ENCODE results near the gene CTNNA2.

CTNNA2 gene

DNA sequence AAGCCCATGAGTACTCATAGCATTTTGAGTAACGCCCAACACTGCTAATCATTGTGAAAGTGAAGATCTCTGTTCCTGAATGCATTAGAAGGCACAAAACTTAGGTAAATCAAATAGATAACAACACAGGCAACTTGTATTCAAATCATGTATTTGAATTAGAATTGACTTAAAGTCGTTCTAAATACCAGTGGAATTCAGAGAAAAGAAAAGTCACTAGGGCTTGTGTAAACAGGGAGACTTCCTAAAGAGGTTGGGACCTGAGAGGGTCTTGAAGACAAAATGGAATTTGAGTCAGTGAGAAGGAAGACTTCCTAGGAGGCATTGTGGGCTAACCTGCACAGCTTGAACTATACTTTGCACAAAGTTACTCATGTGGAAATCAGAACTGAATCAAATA lies 127.2 kb downstream of the CTNNA2 start:
- Histone ChIP-seq H3K36me3 (ENCODE audit: control insufficient read depth, insufficient read depth, low read length) (no peaks in the 10 kb centered on the region), H3K4me3 (ENCODE audit: low read depth, low read length) (peak overlapping the region; percentile 12; the same call in 1 of the 2 replicates), H3K27me3 (ENCODE audit: control insufficient read depth, insufficient read depth, low read length) (no peaks in the 10 kb centered on the region), H3K9ac (ENCODE audit: low read length) (no peak overlapping the region), H3K27ac (ENCODE audit: low read depth, low read length) (no peak overlapping the region), H3K4me1 (ENCODE audit: control insufficient read depth, insufficient read depth, low read length) (peaks cover 22% of the 10 kb centered on the region), H3K9me3 (ENCODE audit: control insufficient read depth, insufficient read depth, low read depth, low read length) (no peaks in the 10 kb centered on the region)

DNA sequence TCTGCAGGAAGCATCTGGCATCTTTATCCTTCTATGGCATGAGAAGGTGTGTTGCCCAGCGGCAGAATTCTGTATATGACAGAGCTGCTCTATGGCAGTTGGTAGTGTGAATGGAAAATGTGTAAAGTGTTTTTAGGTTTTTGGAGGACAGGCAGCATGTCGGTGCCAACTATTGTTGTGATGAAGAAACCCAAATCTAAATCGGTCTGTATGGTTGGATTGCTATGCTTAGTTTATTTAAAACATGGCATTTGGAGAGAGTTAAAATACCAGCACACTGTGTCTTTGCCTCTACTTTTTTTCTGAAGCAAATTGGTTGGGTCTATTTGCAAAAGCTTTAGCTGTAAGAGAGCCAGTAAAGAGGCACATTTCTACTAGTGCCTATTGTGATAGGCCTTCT lies 136.7 kb downstream of the CTNNA2 start:
- Histone ChIP-seq H3K4me1 (ENCODE audit: control insufficient read depth, insufficient read depth, low read length) (0 out of 2 replicates have a peak, but pooled peaks cover 4% of the 10 kb centered on the region), H3K9ac (ENCODE audit: low read length) (no peak overlapping the region), H3K36me3 (ENCODE audit: control insufficient read depth, insufficient read depth, low read length) (no peaks in the 10 kb centered on the region), H3K9me3 (ENCODE audit: control insufficient read depth, insufficient read depth, low read depth, low read length) (no peaks in the 10 kb centered on the region; the same call in 1 of the 2 replicates), H3K27me3 (ENCODE audit: control insufficient read depth, insufficient read depth, low read length) (no peaks in the 10 kb centered on the region), H3K27ac (ENCODE audit: low read depth, low read length) (no peak overlapping the region), H3K4me3 (ENCODE audit: low read depth, low read length) (no peak overlapping the region)

GRCh38 chr2:79660557-79660956 lies 147.7 kb downstream of the CTNNA2 start:
- H3K27ac ChIP-seq (ENCODE audit: low read depth, low read length) = no peak overlapping the region
- H3K9me3 ChIP-seq (ENCODE audit: control insufficient read depth, insufficient read depth, low read depth, low read length) = no peaks in the 10 kb centered on the region
- H3K4me1 ChIP-seq (ENCODE audit: control insufficient read depth, insufficient read depth, low read length) = no peaks in the 10 kb centered on the region; the same call in 1 of the 2 replicates
- no peak overlapping the region for H3K4me3 ChIP-seq (ENCODE audit: low read depth, low read length)
- H3K36me3 ChIP-seq (ENCODE audit: control insufficient read depth, insufficient read depth, low read length) = no peaks in the 10 kb centered on the region
- no peak overlapping the region for H3K9ac ChIP-seq (ENCODE audit: low read length)
- no peaks in the 10 kb centered on the region for H3K27me3 ChIP-seq (ENCODE audit: control insufficient read depth, insufficient read depth, low read length)

DNA sequence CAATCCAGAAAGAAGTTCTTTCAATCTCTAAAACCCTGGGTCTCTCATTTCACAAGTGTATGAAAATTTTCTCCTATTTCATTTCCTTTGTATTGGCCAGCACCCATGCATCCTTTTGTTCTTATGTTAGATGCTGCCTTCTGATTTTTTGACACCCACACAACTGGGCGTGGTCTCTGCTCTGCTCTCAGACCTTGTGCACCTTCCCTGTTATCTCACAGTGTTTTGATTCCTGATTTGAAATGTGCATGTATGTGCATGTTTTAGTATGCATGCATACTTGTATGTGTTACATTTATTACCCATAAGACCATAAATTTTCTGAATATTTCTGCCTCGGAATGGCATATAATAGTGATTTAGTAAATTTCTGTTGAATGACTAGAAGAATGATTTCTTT lies 152.2 kb downstream of the CTNNA2 start:
- Histone ChIP-seq H3K9me3 (ENCODE audit: control insufficient read depth, insufficient read depth, low read depth, low read length) (no peaks in the 10 kb centered on the region), H3K9ac (ENCODE audit: low read length) (no peak overlapping the region), H3K4me3 (ENCODE audit: low read depth, low read length) (no peak overlapping the region), H3K27me3 (ENCODE audit: control insufficient read depth, insufficient read depth, low read length) (no peaks in the 10 kb centered on the region), H3K4me1 (ENCODE audit: control insufficient read depth, insufficient read depth, low read length) (peaks cover 4% of the 10 kb centered on the region; the same call in 1 of the 2 replicates), H3K27ac (ENCODE audit: low read depth, low read length) (no peak overlapping the region), H3K36me3 (ENCODE audit: control insufficient read depth, insufficient read depth, low read length) (no peaks in the 10 kb centered on the region)

DNA sequence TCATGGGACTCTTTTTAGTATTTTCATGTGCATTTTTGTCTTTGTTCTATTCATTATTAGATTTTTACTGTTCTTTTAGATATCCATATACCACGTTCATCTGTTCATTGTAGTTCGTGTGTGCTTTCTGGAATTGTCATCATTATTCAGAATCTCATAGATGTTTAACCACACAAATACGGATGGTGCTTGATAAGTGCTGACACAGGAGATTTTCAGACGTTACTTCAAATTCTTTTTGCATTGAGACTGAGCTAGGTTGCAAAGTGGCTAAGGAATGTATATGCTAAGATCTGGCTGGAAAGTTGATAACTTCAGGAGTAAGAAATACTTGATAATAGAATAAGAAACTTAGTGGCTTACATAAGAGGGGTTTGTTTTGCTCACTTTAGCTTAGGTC lies 153.6 kb downstream of the CTNNA2 start:
- Histone ChIP-seq H3K4me1 (ENCODE audit: control insufficient read depth, insufficient read depth, low read length) (peaks cover 4% of the 10 kb centered on the region; the same call in 1 of the 2 replicates), H3K36me3 (ENCODE audit: control insufficient read depth, insufficient read depth, low read length) (no peaks in the 10 kb centered on the region)

GRCh38 chr2:79669714-79670113 lies 156.9 kb downstream of the CTNNA2 start:
- no peak overlapping the region for H3K9ac ChIP-seq (ENCODE audit: low read length)
- no peak overlapping the region for H3K4me3 ChIP-seq (ENCODE audit: low read depth, low read length)
- no peak overlapping the region for H3K27ac ChIP-seq (ENCODE audit: low read depth, low read length)
- no peaks in the 10 kb centered on the region for H3K36me3 ChIP-seq (ENCODE audit: control insufficient read depth, insufficient read depth, low read length)
- 0 out of 2 replicates have a peak, but pooled peaks cover 4% of the 10 kb centered on the region for H3K4me1 ChIP-seq (ENCODE audit: control insufficient read depth, insufficient read depth, low read length)
- no peaks in the 10 kb centered on the region for H3K27me3 ChIP-seq (ENCODE audit: control insufficient read depth, insufficient read depth, low read length)
- H3K9me3 ChIP-seq (ENCODE audit: control insufficient read depth, insufficient read depth, low read depth, low read length) = no peaks in the 10 kb centered on the region

More for the DNA sequence above, 153.6 kb downstream of the CTNNA2 start:
- H3K27me3 ChIP-seq (ENCODE audit: control insufficient read depth, insufficient read depth, low read length) = no peaks in the 10 kb centered on the region
- H3K4me3 ChIP-seq (ENCODE audit: low read depth, low read length) = no peak overlapping the region
- H3K9me3 ChIP-seq (ENCODE audit: control insufficient read depth, insufficient read depth, low read depth, low read length) = no peaks in the 10 kb centered on the region
- no peak overlapping the region for H3K9ac ChIP-seq (ENCODE audit: low read length)
- no peak overlapping the region for H3K27ac ChIP-seq (ENCODE audit: low read depth, low read length)

DNA sequence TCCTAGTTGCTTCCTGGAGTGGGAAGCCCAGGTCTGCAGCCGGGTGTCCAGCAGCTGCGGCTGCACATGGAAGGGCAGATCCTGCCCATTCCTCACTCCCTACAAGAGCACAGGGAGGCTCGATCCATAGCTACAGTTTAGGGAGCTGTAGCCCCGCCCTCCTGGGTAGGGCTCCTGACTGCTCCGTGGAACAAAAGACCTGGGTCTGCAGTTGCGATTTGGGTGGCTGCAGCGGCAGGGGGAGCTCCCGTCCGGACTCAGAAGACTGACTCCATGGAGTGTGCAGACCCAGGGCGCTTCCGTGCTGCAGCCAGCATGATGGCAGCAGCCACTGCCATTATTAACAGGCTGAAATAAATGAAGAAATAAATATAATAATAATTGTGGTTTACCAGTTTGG lies 157.3 kb downstream of the CTNNA2 start:
- H3K9me3 ChIP-seq (ENCODE audit: control insufficient read depth, insufficient read depth, low read depth, low read length) = no peaks in the 10 kb centered on the region
- H3K4me1 ChIP-seq (ENCODE audit: control insufficient read depth, insufficient read depth, low read length) = 0 out of 2 replicates have a peak, but pooled peaks cover 4% of the 10 kb centered on the region
- no peak overlapping the region for H3K4me3 ChIP-seq (ENCODE audit: low read depth, low read length)
- H3K36me3 ChIP-seq (ENCODE audit: control insufficient read depth, insufficient read depth, low read length) = no peaks in the 10 kb centered on the region
- H3K9ac ChIP-seq (ENCODE audit: low read length) = no peak overlapping the region
- no peak overlapping the region for H3K27ac ChIP-seq (ENCODE audit: low read depth, low read length)
- no peaks in the 10 kb centered on the region for H3K27me3 ChIP-seq (ENCODE audit: control insufficient read depth, insufficient read depth, low read length)

- no peak overlapping the region for H3K4me3 ChIP-seq (ENCODE audit: low read depth, low read length)
- no peaks in the 10 kb centered on the region for H3K36me3 ChIP-seq (ENCODE audit: control insufficient read depth, insufficient read depth, low read length)
- H3K27me3 ChIP-seq (ENCODE audit: control insufficient read depth, insufficient read depth, low read length) = no peaks in the 10 kb centered on the region
- no peaks in the 10 kb centered on the region for H3K4me1 ChIP-seq (ENCODE audit: control insufficient read depth, insufficient read depth, low read length)
- H3K9me3 ChIP-seq (ENCODE audit: control insufficient read depth, insufficient read depth, low read depth, low read length) = 0 out of 2 replicates have a peak, but pooled peaks cover 3% of the 10 kb centered on the region
- H3K27ac ChIP-seq (ENCODE audit: low read depth, low read length) = no peak overlapping the region
- no peak overlapping the region for H3K9ac ChIP-seq (ENCODE audit: low read length)
Measured at GRCh38 chr2:79686884-79687283, 174.0 kb downstream of the CTNNA2 start.

DNA sequence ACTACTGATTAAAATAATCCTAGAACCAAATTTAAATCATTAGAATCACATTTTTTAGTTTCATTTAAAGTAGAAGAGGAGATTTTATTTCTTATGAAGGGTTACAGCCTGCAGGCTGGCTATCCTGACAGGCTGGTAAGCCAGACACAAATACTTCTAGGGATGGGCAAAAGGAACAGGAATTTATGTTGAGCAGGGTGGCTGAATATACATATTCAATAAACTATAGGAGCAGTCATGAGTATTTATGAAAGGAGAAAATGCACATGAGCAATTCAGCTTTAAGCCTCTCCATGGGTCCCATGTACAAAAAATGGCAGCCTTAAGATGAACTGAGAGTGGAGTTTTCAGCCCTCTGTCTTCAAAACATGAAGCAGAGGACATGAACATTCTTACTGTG lies 182.4 kb downstream of the CTNNA2 start:
- Histone ChIP-seq H3K4me1 (ENCODE audit: control insufficient read depth, insufficient read depth, low read length) (peaks cover 2% of the 10 kb centered on the region; the same call in 1 of the 2 replicates), H3K27me3 (ENCODE audit: control insufficient read depth, insufficient read depth, low read length) (no peaks in the 10 kb centered on the region), H3K27ac (ENCODE audit: low read depth, low read length) (no peak overlapping the region), H3K36me3 (ENCODE audit: control insufficient read depth, insufficient read depth, low read length) (no peaks in the 10 kb centered on the region), H3K4me3 (ENCODE audit: low read depth, low read length) (no peak overlapping the region), H3K9ac (ENCODE audit: low read length) (no peak overlapping the region), H3K9me3 (ENCODE audit: control insufficient read depth, insufficient read depth, low read depth, low read length) (0 out of 2 replicates have a peak, but pooled peaks cover 3% of the 10 kb centered on the region)

- Histone ChIP-seq H3K9ac (ENCODE audit: low read length) (no peak overlapping the region), H3K4me1 (ENCODE audit: control insufficient read depth, insufficient read depth, low read length) (peaks cover 6% of the 10 kb centered on the region; the same call in 1 of the 2 replicates), H3K27ac (ENCODE audit: low read depth, low read length) (no peak overlapping the region), H3K9me3 (ENCODE audit: control insufficient read depth, insufficient read depth, low read depth, low read length) (no peaks in the 10 kb centered on the region), H3K36me3 (ENCODE audit: control insufficient read depth, insufficient read depth, low read length) (no peaks in the 10 kb centered on the region), H3K27me3 (ENCODE audit: control insufficient read depth, insufficient read depth, low read length) (no peaks in the 10 kb centered on the region), H3K4me3 (ENCODE audit: low read depth, low read length) (no peak overlapping the region)
Measured at GRCh38 chr2:79697200-79697599, 184.3 kb downstream of the CTNNA2 start.

GRCh38 chr2:79700651-79701050 lies 187.8 kb downstream of the CTNNA2 start:
- no peaks in the 10 kb centered on the region for H3K27me3 ChIP-seq (ENCODE audit: control insufficient read depth, insufficient read depth, low read length)
- no peak overlapping the region for H3K27ac ChIP-seq (ENCODE audit: low read depth, low read length)
- H3K9ac ChIP-seq (ENCODE audit: low read length) = no peak overlapping the region
- no peak overlapping the region for H3K4me3 ChIP-seq (ENCODE audit: low read depth, low read length)
- H3K9me3 ChIP-seq (ENCODE audit: control insufficient read depth, insufficient read depth, low read depth, low read length) = no peaks in the 10 kb centered on the region
- no peaks in the 10 kb centered on the region for H3K36me3 ChIP-seq (ENCODE audit: control insufficient read depth, insufficient read depth, low read length)
- H3K4me1 ChIP-seq (ENCODE audit: control insufficient read depth, insufficient read depth, low read length) = peaks cover 10% of the 10 kb centered on the region

GRCh38 chr2:79702905-79703304 lies 190.1 kb downstream of the CTNNA2 start:
- Histone ChIP-seq H3K36me3 (ENCODE audit: control insufficient read depth, insufficient read depth, low read length) (no peaks in the 10 kb centered on the region), H3K4me3 (ENCODE audit: low read depth, low read length) (no peak overlapping the region), H3K9me3 (ENCODE audit: control insufficient read depth, insufficient read depth, low read depth, low read length) (no peaks in the 10 kb centered on the region), H3K4me1 (ENCODE audit: control insufficient read depth, insufficient read depth, low read length) (peaks cover 10% of the 10 kb centered on the region), H3K27ac (ENCODE audit: low read depth, low read length) (no peak overlapping the region), H3K27me3 (ENCODE audit: control insufficient read depth, insufficient read depth, low read length) (no peaks in the 10 kb centered on the region), H3K9ac (ENCODE audit: low read length) (no peak overlapping the region)

Measured in HUES6 (cell line).